H1 (cell line): ENCODE results near the gene FERMT2. TPM values are rescaled to one million over a fixed set of nuclear protein-coding genes. Genes with fewer than 3 reads are reported as not detected.
A peak's percentile ranks its signal among the peaks of the same experiment; 100 is the strongest.

Experiments
- CBX5 ChIP-seq: fragments of 300-800, 300-1000 bp; sonication (generic); IDR thresholded peaks from 2 replicates; pipeline ENCODE4 v1.7.1; 2016; ENCODE audit warnings: antibody characterized with exemption, low read length, low read depth
- CHD1 ChIP-seq: IDR thresholded peaks from 2 replicates; pipeline ENCODE4 v1.6.1; 2012; ENCODE audit warnings: low read depth, low read length, improper control_type of control experiment
- KDM5A ChIP-seq: fragments of 200-600 bp; IDR thresholded peaks from 2 replicates; pipeline ENCODE4 v1.7.1; 2012; ENCODE audit warnings: mild to moderate bottlenecking, low read length, inconsistent platforms, mixed read lengths
- NRF1 ChIP-seq: IDR thresholded peaks from 2 replicates; pipeline ENCODE4 v1.6.1; 2011; ENCODE audit warnings: mild to moderate bottlenecking, low read depth, low read length, improper control_type of control experiment
- RAD21 ChIP-seq, 2 experiments: IDR thresholded peaks in 1 of 2; conservative IDR thresholded peaks in 1 of 2; 2 replicates each; pipeline ENCODE4 v1.6.1; 2011; ENCODE audit warnings: low read depth in 2 of 2, low read length in 2 of 2, improper control_type of control experiment in 1 of 2, inconsistent platforms in 1 of 2, mild to moderate bottlenecking in 1 of 2, moderate library complexity in 1 of 2
- SP4 ChIP-seq: IDR thresholded peaks from 2 replicates; pipeline ENCODE4 v1.6.1; 2012; ENCODE audit warnings: low read length, inconsistent platforms
- TAF7 ChIP-seq: optimal IDR thresholded peaks from 2 replicates; pipeline ENCODE3; 2011; ENCODE audit warnings: low read depth, mild to moderate bottlenecking, inconsistent platforms, low read length, moderate library complexity, borderline replicate concordance
- TEAD4 ChIP-seq: IDR thresholded peaks from 2 replicates; pipeline ENCODE4 v1.6.1; 2012; ENCODE audit warnings: low read depth, low read length, inconsistent platforms, mixed read lengths
- ZNF274 ChIP-seq: IDR thresholded peaks from 2 replicates; pipeline ENCODE4 v1.7.0; 2012; ENCODE audit warnings: low read length, borderline replicate concordance; ENCODE audit errors: extremely low read depth
- polyA plus RNA-seq, 7 experiments: library from polyadenylated mRNA; depleted of rRNA in 3 of 7; stranded (reverse) in 5 of 7; unstranded in 2 of 7; fragments of >200 nt in 5 of 7; fragments of 200-250 nt in 2 of 7; gene quantifications; 1 replicate in 5 of 7; 2 replicates in 1 of 7; 4 replicates in 1 of 7; pipeline versions ENCODE4 v1.2.1 to v1.2.3, GENCODE V29; 2011 to 2013; ENCODE audit warnings: missing spikeins in 2 of 7, mixed read lengths in 2 of 7
- total RNA-seq: library from RNA; stranded (reverse); fragmentation: NEBNext Ultra II Directional; extraction: Animal tissue kit (Norgen Biotek cat#: 25700); gene quantifications from 2 replicates; pipeline ENCODE4 v1.2.1, GENCODE V29; 2021

FERMT2 gene
- total and polyA plus RNA-seq, 2 of the 8 experiments (the other 6 are each of a cell fraction or from before 2014, with no cell fraction given), result 53.3 to 142 TPM

DNA sequence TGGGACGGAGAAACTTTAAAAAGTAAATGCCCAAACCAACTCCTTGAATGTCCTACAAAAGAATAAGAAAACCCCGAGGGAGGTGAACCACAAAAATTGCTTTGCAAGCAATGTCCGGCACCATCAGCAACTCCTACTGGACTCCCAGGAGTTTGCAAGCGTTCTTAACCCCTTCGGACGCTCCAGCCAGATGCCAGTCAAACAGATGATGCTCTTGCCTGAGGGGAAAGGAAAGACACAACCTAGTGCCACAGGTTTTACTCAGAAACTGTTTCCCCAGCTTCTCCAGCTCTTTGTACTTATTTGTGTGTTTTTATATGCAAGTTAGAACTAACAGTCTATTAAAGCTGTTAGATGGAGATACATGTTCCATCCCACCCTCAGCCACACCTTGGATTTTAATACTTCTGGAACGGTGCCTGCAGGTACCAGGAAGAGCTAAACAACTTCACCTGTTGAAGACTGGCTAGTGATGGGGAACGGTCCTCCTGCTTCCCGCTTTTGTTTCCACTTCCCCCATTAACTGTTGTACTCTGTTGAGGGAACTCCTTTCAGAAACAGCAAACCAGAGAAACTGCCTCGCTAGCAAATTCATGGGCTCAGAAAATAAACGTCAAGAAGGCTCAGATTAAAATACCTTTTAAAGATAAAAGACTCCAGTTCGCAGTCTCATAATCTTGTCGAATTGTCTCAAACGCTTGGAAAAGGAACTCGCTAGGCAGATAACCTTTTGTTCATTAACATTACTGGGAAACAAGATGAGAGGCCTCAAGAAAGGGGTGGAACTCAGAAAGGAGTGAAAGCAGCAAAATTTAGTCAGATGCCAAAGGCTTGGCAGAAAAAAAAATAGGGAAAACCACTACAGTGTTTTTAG is 1.1 kb upstream of the FERMT2 start (continued):
- TF ChIP-seq RAD21 (IDR thresholded peaks at IDR 0.05 in 1 of 2, conservative IDR thresholded peaks at IDR 0.05 in 1 of 2; ENCODE audit: low read depth in 2 of 2, low read length in 2 of 2) (peak in 1 of 2 experiments; percentile 28; a peak in 2 of 4 replicates), KDM5A (no peak), CBX5 (no peak), SP4 (no peak), TEAD4 (no peak), CHD1 (no peak), TAF7 (no peak), ZNF274 (no peak), NRF1 (no peak)
